GM19395 (cell line): ENCODE measurements around the gene MUC2.

ENCODE experiments used
- ATAC-seq: cut with Tn5 transposase; IDR thresholded peaks from one replicate; pipeline ENCODE4 v1.9.1; 2021; ENCODE audit warnings: mild to moderate bottlenecking, moderate library complexity; ENCODE audit not compliant: unreplicated experiment

MUC2 gene

DNA sequence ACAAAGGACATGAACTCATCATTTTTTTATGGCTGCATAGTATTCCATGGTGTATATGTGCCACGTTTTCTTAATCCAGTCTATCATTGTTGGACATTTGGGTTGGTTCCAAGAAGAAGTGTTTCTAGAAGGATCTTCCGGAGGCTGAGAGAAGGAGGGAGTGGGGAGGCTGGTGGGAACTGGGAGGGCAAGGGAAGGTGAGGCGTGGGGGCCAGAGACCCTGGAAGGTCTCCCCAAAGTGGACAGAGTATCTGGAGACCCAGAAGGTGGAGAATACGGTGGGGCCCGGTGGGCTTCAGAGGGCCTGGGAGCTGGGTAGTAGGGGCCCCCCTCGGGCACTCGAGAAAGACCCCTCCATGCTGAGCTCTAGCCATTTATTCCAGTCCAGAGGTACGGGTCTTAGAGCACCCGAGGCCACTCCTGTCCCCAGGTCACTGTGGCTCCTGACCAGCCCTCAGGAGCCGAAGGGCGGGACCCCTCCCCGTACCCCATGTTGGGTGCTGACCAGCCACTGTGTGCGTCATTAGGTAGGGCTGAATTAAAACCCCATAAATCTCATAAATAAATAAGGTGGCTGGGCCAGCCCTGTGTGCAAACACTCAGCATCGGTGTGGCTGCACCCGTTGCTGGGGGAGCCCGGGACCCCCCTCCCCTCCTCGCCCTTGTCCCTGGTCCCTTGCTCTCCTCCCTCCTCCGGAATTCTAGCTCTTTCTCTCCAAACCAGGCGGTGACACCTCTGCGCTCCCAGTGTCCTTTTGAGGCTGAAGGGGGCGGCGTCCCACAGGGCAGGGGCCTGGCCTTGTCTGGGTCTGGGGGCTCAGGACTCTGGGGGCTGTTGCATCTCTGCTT is 44.3 kb downstream of the MUC2 start:
- ATAC-seq = no peak

DNA sequence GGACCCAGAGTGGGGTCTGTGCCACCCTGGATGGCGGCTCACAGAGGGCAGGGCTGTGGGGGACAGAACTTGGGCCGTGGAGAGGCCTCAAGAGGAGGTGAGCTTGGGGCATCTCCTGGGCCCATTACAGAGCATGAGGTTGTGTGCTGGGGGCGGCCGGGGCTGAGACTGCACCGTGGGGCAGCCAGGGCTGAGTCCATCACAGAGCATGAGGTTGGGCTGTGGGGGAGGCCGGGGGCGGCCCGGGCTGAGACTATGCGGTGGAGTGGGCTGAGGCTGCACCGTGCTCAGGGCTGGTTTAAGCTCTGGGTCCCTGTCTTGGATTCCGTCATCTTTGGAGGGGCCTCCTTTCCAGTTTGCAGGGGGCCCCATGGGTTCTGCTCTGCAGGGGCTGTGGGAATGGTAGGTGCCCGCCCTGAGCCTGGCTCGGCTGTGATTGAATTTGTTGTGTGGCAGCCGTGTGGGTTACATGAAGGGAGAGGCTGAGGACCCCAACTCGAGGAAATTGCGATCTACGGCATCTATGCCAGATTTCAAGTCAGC is 45.0 kb downstream of the MUC2 start:
- ATAC-seq = no peak

DNA sequence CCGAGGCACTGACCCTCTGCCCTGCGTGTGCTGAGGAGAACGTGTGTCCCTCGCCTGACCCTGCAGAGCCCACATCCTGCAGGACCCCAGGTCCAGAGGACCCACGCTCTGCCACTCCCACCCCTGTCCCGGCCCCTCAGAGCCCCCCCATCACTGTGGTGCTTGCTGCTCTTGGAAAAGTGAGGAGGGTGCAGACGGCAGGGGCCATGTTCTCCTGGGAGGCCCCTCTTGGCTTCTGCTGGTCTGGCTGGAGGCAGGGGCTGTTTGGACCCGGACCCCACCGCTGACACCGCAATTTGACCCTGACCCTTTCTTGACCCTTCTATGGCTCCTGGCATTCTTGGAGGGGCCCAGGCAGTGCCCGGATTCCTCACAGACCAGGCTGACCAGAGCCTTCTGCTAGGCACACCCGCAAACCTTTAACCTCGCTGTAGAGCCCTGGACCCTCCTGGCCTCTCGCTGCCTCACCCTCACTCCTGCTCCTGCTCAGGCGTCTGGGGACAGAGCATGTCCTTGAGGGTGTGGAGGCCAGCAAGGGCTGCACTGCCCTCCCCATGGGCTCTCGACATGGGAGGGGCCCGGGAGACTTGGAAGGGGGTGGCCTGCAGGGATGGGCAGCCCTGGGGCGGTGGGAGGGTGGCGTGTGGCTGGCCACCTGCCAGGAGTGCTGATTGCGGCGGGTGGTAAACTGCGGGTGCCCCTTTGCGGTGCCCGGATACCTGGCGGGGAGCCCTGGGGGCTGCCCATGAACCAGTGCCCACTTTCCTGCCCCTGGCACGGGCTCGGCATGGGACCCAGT is 46.1 kb downstream of the MUC2 start:
- no peak for ATAC-seq

DNA sequence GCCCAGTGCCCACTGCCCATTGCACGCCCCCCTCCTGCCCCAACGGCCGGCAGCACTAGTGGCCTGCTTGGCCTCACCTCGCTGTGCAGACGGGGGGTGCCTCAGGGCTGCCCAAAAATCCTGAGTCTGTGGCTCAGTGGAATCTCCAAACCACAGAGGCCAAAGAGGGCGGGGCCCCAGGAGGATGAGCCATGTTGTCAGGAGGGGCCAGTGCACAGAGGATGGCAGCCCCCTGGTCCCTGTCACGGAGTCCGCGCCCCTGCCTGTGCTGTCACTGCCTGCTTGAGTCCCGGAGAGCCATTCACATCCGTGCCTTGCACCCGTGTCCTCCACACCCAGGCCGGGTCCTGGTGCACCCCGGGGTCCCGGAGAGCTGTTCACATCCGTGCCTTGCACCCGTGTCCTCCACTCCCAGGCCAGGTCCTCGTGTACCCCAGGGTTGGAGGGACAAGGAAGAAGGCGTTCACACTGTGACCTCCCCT is 46.7 kb downstream of the MUC2 start:
- ATAC-seq = no peak

DNA sequence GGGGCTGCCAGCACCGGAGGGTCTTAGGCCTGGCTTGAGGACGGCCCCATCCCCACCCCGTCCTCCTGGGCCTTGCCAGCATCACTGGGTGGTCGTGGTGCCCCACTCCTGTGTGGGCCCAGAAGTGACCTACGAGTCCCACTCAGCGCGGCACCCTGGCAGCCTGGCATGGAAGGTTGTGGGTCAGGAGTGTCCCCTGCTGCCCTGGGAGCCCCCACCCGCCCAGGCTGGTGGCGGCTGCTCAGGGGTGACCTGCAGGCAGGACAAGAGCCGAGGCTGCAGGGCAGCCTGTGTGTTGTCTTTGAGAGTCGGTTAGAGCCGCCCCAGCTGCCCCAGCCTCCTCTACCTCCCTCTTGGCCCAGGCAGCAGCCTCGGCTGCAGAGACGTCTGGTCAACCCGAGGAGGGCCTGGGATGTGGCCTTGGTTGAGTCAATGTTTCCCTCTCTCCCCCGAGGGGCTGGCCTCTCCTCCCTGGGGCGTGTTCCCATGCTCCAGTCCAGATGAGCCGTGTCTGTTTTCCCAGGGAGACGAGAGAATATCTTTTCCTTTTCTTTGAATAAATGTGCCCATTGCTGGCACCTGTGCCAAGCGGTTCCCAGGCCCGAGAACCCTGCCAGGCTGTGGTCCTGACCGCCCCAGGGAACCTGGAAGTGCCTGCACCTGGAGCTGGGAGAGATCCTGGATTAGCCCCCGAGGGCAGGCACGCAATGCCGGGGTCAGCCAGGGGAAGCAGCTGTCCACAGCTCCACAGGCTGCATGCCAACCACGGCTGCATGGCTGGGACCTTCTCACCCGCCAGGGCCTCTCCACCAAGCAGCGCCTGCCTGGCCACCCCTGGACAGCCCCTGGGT is 47.4 kb downstream of the MUC2 start:
- no peak for ATAC-seq

DNA sequence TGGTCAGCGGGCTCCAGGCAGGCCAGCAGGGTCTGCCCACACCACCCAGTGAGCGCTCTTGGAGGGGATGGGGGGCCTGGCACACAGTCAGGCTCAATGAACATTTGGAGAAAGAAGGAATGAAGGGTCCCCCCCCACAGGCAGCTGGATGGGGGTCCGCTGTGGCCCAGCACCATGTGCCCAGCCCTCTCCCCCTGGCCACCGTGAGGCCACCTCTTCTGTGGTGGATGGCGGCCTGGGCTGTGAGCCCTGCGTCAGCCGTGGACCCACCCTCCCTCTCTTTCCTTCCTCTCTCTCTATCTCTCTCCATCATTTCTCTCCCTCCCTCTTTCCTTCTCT is 48.0 kb downstream of the MUC2 start:
- no peak for ATAC-seq

DNA sequence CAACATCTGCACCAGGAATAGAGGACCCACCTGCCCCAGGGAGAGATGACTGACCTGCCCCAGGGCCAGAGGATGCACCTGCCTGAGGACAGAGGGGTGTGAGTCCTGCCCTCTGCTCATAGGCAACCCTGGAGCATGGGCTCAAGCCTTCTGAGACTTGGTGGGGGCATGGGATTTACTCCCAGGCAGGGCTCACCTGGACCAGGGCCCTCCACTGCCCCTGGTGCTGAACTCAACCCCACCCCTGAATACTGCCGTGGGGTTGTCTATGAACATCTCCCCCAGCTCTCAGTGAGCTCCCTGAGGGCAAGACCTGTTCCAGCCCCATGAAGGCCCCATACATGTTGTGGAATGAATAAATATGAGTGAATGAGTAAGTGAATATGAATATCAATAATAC is 49.3 kb downstream of the MUC2 start:
- ATAC-seq = no peak
